Measurements from ENCODE around the gene VCL. TPM values are rescaled to one million over a fixed set of nuclear protein-coding genes. Genes with fewer than 3 reads are reported as not detected.

VCL gene
- 10 to 100 TPM; 24.4 to 31.6 TPM for total RNA-seq

DNA sequence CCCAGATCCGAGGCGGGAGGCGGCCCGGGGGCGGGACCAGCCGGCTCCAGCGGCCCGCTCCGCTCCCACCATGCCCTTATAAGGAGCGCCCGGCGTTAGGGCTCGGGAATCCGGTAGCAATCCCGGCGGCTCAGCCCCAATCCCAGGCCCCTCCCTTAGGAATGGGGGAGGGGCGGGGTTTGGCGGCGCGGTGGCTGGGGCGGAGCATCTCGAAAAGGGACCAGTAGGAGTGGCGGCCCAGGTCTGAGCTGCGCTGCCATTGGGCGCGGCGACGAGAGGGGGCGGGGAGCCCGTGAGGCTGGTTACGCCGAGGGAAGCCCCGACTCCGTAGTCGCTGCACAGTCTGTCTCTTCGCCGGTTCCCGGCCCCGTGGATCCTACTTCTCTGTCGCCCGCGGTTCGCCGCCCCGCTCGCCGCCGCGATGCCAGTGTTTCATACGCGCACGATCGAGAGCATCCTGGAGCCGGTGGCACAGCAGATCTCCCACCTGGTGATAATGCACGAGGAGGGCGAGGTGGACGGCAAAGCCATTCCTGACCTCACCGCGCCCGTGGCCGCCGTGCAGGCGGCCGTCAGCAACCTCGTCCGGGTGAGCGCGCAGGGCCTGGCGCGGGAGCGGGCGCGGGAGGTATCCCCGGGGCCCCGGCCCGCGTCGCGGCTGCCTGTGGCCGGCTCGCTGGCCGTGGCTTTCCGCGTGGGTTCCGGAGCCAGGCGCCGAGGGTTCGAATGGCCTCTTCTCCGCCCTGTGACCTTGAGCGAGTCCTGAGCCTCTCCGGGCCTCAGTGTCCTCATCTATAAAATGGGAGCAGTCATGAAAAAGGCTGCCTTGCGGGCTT, at the start of gene VCL:
VCL (plus strand) TSS at position 330 of the 836 bp plus-strand sequence; CDS start at position 422, 92 bp downstream.
- H3K27ac ChIP-seq: peak within 1 kb of the TSS; percentile 87 to 99 (median 99)
- no peaks in the 10 kb centered on the region for H3K36me3 ChIP-seq (replicated peaks in 1 of 2; ENCODE audit: insufficient read depth in 1 of 2, low read depth in 2 of 2)
- H3K4me3 ChIP-seq: peak within 1 kb of the TSS; percentile 83 to 98
- DNase-seq: peak; percentile 98 to 99 (median 99)
- WGBS, 2 donors: 0% methylated on average over 3 to 80 of the region's 92 CpGs
- TF ChIP-seq, protein P1, sequence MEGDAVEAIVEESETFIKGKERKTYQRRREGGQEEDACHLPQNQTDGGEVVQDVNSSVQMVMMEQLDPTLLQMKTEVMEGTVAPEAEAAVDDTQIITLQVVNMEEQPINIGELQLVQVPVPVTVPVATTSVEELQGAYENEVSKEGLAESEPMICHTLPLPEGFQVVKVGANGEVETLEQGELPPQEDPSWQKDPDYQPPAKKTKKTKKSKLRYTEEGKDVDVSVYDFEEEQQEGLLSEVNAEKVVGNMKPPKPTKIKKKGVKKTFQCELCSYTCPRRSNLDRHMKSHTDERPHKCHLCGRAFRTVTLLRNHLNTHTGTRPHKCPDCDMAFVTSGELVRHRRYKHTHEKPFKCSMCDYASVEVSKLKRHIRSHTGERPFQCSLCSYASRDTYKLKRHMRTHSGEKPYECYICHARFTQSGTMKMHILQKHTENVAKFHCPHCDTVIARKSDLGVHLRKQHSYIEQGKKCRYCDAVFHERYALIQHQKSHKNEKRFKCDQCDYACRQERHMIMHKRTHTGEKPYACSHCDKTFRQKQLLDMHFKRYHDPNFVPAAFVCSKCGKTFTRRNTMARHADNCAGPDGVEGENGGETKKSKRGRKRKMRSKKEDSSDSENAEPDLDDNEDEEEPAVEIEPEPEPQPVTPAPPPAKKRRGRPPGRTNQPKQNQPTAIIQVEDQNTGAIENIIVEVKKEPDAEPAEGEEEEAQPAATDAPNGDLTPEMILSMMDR (IDR thresholded peaks at IDR 0.05): peak in 1 of 7 experiments; percentile 20
- TF ChIP-seq POLR2A (IDR thresholded peaks at IDR 0.05): peak; percentile 100
- no peaks in the 10 kb centered on the region for H3K27me3 ChIP-seq
- no peaks in the 10 kb centered on the region for H3K9me3 ChIP-seq
- ATAC-seq: peak; percentile 92
- peaks cover 27% of the 10 kb centered on the region for H3K4me1 ChIP-seq
- intact Hi-C loops (cut with DNase I): no loop called here

DNA sequence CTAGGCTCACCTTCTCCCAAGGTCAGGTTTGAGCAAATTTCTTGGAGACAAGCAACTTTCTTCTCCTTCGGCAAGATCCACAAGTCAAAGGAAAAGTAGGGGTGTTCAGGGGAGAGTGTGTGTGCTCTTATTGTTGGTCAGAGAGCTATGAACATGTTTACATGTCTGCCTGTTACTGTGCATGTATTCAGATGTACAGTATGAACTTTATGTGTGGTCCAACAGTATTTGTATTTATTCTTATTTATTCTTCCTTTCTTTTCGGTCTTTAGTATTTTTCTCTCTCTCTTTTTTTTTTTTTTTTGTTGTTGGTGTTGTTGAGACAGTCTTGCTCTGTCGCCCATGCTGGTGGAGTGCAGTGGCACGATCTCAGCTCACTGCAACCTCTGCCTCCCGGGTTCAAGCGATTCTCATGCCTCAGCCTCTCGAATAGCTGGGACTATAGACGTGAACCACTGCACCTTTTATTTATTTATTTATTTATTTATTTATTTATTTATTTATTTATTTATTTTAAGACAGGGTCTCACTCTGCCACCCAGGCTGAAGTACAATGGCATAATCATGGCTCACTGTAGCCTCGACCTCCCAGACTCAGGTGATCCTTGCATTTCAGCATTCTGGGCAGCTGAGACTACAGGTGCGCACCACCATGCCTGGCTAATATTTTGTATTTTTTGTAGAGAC, 48.8 kb upstream of the VCL start:
- Histone ChIP-seq H3K4me1 (no peaks in the 10 kb centered on the region), H3K9me3 (no peaks in the 10 kb centered on the region), H3K27ac (no peak overlapping the region), H3K27me3 (no peaks in the 10 kb centered on the region), H3K4me3 (no peak overlapping the region), H3K36me3 (replicated peaks in 1 of 2; ENCODE audit: insufficient read depth in 1 of 2, low read depth in 2 of 2) (no peaks in the 10 kb centered on the region)
- no peak for TF ChIP-seq POLR2A (IDR thresholded peaks at IDR 0.05)
- TF ChIP-seq, protein P1 (IDR thresholded peaks at IDR 0.05): no peak
- intact Hi-C loops (cut with DNase I): no loop called here
- no peak for DNase-seq
- 84 to 85% methylated on average over 10 of the region's 10 CpGs for WGBS, 2 donors
- no peak for ATAC-seq

GRCh38 chr10:73950155-73950948, 47.6 kb upstream of the VCL start:
- no peaks in the 10 kb centered on the region for H3K9me3 ChIP-seq
- no peak for DNase-seq
- no peaks in the 10 kb centered on the region for H3K4me1 ChIP-seq
- TF ChIP-seq, protein P1 (IDR thresholded peaks at IDR 0.05): no peak
- no peak for TF ChIP-seq POLR2A (IDR thresholded peaks at IDR 0.05)
- H3K27me3 ChIP-seq: no peaks in the 10 kb centered on the region
- no peak for ATAC-seq
- H3K36me3 ChIP-seq (replicated peaks in 1 of 2; ENCODE audit: insufficient read depth in 1 of 2, low read depth in 2 of 2): no peaks in the 10 kb centered on the region
- H3K27ac ChIP-seq: no peak overlapping the region
- intact Hi-C loops (cut with DNase I): no loop called here
- WGBS, 2 donors: 85 to 91% methylated on average over 13 of the region's 13 CpGs
- no peak overlapping the region for H3K4me3 ChIP-seq

DNA sequence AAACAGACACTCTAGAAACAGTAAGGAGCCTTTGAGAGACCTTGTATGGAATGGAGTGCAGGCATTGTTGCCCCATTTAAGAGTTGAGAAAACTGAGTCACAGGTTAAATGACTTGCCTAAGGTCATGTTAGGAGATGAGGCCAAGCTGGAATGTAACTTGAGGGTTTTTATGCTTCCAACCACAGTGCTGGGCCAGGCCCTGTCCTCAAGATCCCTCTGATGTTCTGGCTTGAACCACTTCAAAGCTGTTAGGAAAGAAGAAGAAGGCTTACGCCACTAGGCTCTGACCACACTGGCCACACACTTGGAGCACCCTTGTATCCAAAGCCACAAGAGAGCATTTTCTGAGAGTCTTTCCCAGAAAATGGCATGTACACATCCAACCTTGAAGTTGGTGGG, 44.3 kb upstream of the VCL start:
- ATAC-seq (peak; percentile 21), DNase-seq (peak in 1 of 4 donors; percentile 33)
- Histone ChIP-seq H3K4me1 (no peaks in the 10 kb centered on the region), H3K27ac (no peak overlapping the region), H3K36me3 (replicated peaks in 1 of 2; ENCODE audit: insufficient read depth in 1 of 2, low read depth in 2 of 2) (no peaks in the 10 kb centered on the region), H3K27me3 (no peaks in the 10 kb centered on the region), H3K4me3 (no peak overlapping the region), H3K9me3 (no peaks in the 10 kb centered on the region)
- WGBS, 2 donors: 80 to 100% methylated on average over 1 of the region's 1 CpG
- intact Hi-C loops (cut with DNase I): no loop called here
- TF ChIP-seq, protein P1 (IDR thresholded peaks at IDR 0.05): no peak
- no peak for TF ChIP-seq POLR2A (IDR thresholded peaks at IDR 0.05)
